ENCODE measurements around the gene POLG. TPM values are rescaled to one million over a fixed set of nuclear protein-coding genes. Genes with fewer than 3 reads are reported as not detected.

The POLG gene
- total RNA-seq, 1 experiment from 2014 or later = 63.1 TPM

- no peak overlapping the region for H3K27ac Mint-ChIP-seq (ENCODE audit: unreplicated experiment)
- intact Hi-C loops (cut with micrococcal nuclease; ENCODE audit: unreplicated experiment) = no loop called here
- Histone ChIP-seq H3K27me3 (replicated peaks; ENCODE audit: control insufficient read depth, insufficient read depth, low read length) (no peaks in the 10 kb centered on the region), H3K4me3 (ENCODE audit: low read depth, low read length) (no peak overlapping the region), H3K4me1 (no peaks in the 10 kb centered on the region), H3K36me3 (ENCODE audit: control insufficient read depth, insufficient read depth, low read length) (no peaks in the 10 kb centered on the region), H3K9me3 (no peaks in the 10 kb centered on the region)
- peaks cover 77% of the 10 kb centered on the region for H3K36me3 Mint-ChIP-seq (ENCODE audit: insufficient read depth, unreplicated experiment)
- H3K4me1 Mint-ChIP-seq (ENCODE audit: low read depth, unreplicated experiment) = no peaks in the 10 kb centered on the region
- CTCF ChIA-PET = interaction anchor here (1.3 kb wide), 1 partner anchor 101 kb away, joined by 4 read pairs; no protein-coding TSS in a partner anchor
- BruUV-seq (replicated peaks) = no TSS peak
- POLR2A ChIA-PET = no interaction called here
- no peak overlapping the region for H3K4me3 Mint-ChIP-seq (ENCODE audit: unreplicated experiment)
- H3K27me3 Mint-ChIP-seq (ENCODE audit: insufficient read depth, unreplicated experiment) = no peaks in the 10 kb centered on the region
- TF ChIP-seq CTCF (IDR thresholded peaks at IDR 0.05; ENCODE audit: insufficient read depth in 1 of 2, low read depth in 1 of 2, low read length in 1 of 2, severe bottlenecking in 1 of 2, unreplicated experiment in 1 of 2) = no peak
- no peak for DNase-seq
- no peaks in the 10 kb centered on the region for H3K9me3 Mint-ChIP-seq (ENCODE audit: unreplicated experiment)
Measured at GRCh38 chr15:89307046-89307587, 27.5 kb downstream of the POLG start.

- H3K27ac Mint-ChIP-seq (ENCODE audit: unreplicated experiment) = no peak overlapping the region
- no peak overlapping the region for H3K4me3 Mint-ChIP-seq (ENCODE audit: unreplicated experiment)
- H3K4me1 Mint-ChIP-seq (ENCODE audit: low read depth, unreplicated experiment) = no peaks in the 10 kb centered on the region
- intact Hi-C loops (cut with micrococcal nuclease; ENCODE audit: unreplicated experiment) = no loop called here
- ChIA-PET CTCF (interaction anchor here (1.1 kb wide), 1 partner anchor 99 kb away, joined by 3 read pairs; no protein-coding TSS in a partner anchor), POLR2A (no interaction called here)
- peaks cover 77% of the 10 kb centered on the region for H3K36me3 Mint-ChIP-seq (ENCODE audit: insufficient read depth, unreplicated experiment)
- no peak overlapping the region for H3K4me3 ChIP-seq (ENCODE audit: low read depth, low read length)
- H3K27me3 ChIP-seq (replicated peaks; ENCODE audit: control insufficient read depth, insufficient read depth, low read length) = no peaks in the 10 kb centered on the region
- no peaks in the 10 kb centered on the region for H3K27me3 Mint-ChIP-seq (ENCODE audit: insufficient read depth, unreplicated experiment)
- no peak for DNase-seq
- no peaks in the 10 kb centered on the region for H3K36me3 ChIP-seq (ENCODE audit: control insufficient read depth, insufficient read depth, low read length)
- TF ChIP-seq CTCF (IDR thresholded peaks at IDR 0.05; ENCODE audit: insufficient read depth in 1 of 2, low read depth in 1 of 2, low read length in 1 of 2, severe bottlenecking in 1 of 2, unreplicated experiment in 1 of 2) = no peak
- BruUV-seq (replicated peaks) = no TSS peak
- H3K9me3 Mint-ChIP-seq (ENCODE audit: unreplicated experiment) = no peaks in the 10 kb centered on the region
- H3K9me3 ChIP-seq = no peaks in the 10 kb centered on the region
- no peaks in the 10 kb centered on the region for H3K4me1 ChIP-seq
Measured at GRCh38 chr15:89305395-89305794, 29.2 kb downstream of the POLG start.

- CTCF ChIA-PET = no interaction called here
- Histone ChIP-seq H3K27me3 (replicated peaks; ENCODE audit: control insufficient read depth, insufficient read depth, low read length) (no peaks in the 10 kb centered on the region), H3K9me3 (no peaks in the 10 kb centered on the region), H3K4me3 (ENCODE audit: low read depth, low read length) (no peak overlapping the region), H3K36me3 (ENCODE audit: control insufficient read depth, insufficient read depth, low read length) (no peaks in the 10 kb centered on the region), H3K4me1 (no peaks in the 10 kb centered on the region)
- Mint-ChIP-seq H3K27ac (ENCODE audit: unreplicated experiment) (no peak overlapping the region), H3K36me3 (ENCODE audit: insufficient read depth, unreplicated experiment) (peaks cover 76% of the 10 kb centered on the region), H3K9me3 (ENCODE audit: unreplicated experiment) (no peaks in the 10 kb centered on the region), H3K4me3 (ENCODE audit: unreplicated experiment) (no peak overlapping the region), H3K27me3 (ENCODE audit: insufficient read depth, unreplicated experiment) (no peaks in the 10 kb centered on the region), H3K4me1 (ENCODE audit: low read depth, unreplicated experiment) (no peaks in the 10 kb centered on the region)
- DNase-seq = no peak
- POLR2A ChIA-PET = no interaction called here
- intact Hi-C loops (cut with micrococcal nuclease; ENCODE audit: unreplicated experiment) = no loop called here
- BruUV-seq (replicated peaks) = no TSS peak
- no peak for TF ChIP-seq CTCF (IDR thresholded peaks at IDR 0.05; ENCODE audit: insufficient read depth in 1 of 2, low read depth in 1 of 2, low read length in 1 of 2, severe bottlenecking in 1 of 2, unreplicated experiment in 1 of 2)
Measured at GRCh38 chr15:89303986-89304385, 30.6 kb downstream of the POLG start.

Measured in Caco-2 (cell line).